Vein endothelial cell (primary cell): ENCODE measurements around the gene MKKS. TPM values are rescaled to one million over a fixed set of nuclear protein-coding genes. Genes with fewer than 3 reads are reported as not detected.

Experiments used
- total RNA-seq: library from RNA; depleted of rRNA; stranded (reverse); fragments of >200 nt; gene quantifications from 2 replicates; pipeline ENCODE4 v1.2.3, GENCODE V29; 2012

The MKKS gene
- 3.9 and 7.5 TPM in 2 replicates for total RNA-seq

GRCh38 chr20:10433623-10434466 lies at the start of gene MKKS:
Gene MKKS, minus strand, starts transcription at chr20:10434222. Its CDS starts 20,708 bp downstream, at chr20:10413514.

GRCh38 chr20:10434832-10435812 lies 1.1 kb upstream of the MKKS start, which contains the start of gene SLX4IP:
Gene SLX4IP, plus strand, starts transcription at chr20:10435305. Its CDS starts 22,900 bp downstream, at chr20:10458205.

Other genes with a start within 250 kb of the MKKS start
- not detected in 2 replicates for gene SNAP25, start 215.4 kb downstream of the MKKS start, total RNA-seq
- gene SLX4IP, start 1.1 kb upstream of the MKKS start, total RNA-seq, result 3.4 and 3.6 TPM in 2 replicates
- 118 and 205 TPM in 2 replicates for gene JAG1, start 239.8 kb upstream of the MKKS start, total RNA-seq